GM13976 (cell line): ENCODE measurements around the gene RCAN2.
A peak's percentile ranks its signal among the peaks of the same experiment; 100 is the strongest.

Experiments used
- DNase-seq: peaks from one replicate; pipeline ENCODE4 v3.0.0; 2012; ENCODE audit warnings: low spot score
- CTCF ChIP-seq: IDR thresholded peaks from 2 replicates; pipeline ENCODE4 v1.5.1; 2012; ENCODE audit warnings: borderline replicate concordance, mild to moderate bottlenecking; ENCODE audit not compliant: insufficient read depth; ENCODE audit errors: extremely low read depth, missing control alignments, control extremely low read depth
- in situ Hi-C: fragments of 300-500 bp; cut with MboI; formaldehyde crosslinking; loops from one replicate; pipeline ENCODE4 v1.12.0; 2022; ENCODE audit warnings: low sequenced_read_pairs, mixed read lengths, inconsistent platforms; ENCODE audit not compliant: unreplicated experiment

RCAN2 gene

GRCh38 chr6:46378882-46379416 is 112.3 kb downstream of the RCAN2 start:
- in situ Hi-C loops = no loop called here
- no peak for TF ChIP-seq CTCF
- no peak for DNase-seq

GRCh38 chr6:46378161-46378881 is 112.9 kb downstream of the RCAN2 start:
- in situ Hi-C loops = no loop called here
- DNase-seq = no peak
- no peak for TF ChIP-seq CTCF

GRCh38 chr6:46377209-46377608 is 114.0 kb downstream of the RCAN2 start:
- TF ChIP-seq CTCF = no peak
- in situ Hi-C loops = no loop called here
- DNase-seq = no peak

- in situ Hi-C loops = no loop called here
- peak; percentile 56 for DNase-seq
- TF ChIP-seq CTCF = no peak
Measured at GRCh38 chr6:46376562-46377061, 114.6 kb downstream of the RCAN2 start.

GRCh38 chr6:46370622-46371021 is 120.6 kb downstream of the RCAN2 start:
- no peak for DNase-seq
- in situ Hi-C loops = no loop called here
- TF ChIP-seq CTCF = no peak

GRCh38 chr6:46368169-46368536 is 123.1 kb downstream of the RCAN2 start:
- in situ Hi-C loops = no loop called here
- DNase-seq = no peak
- TF ChIP-seq CTCF = no peak
